H7 (cell line): Measurements from ENCODE around the gene GSK3B. TPM values are rescaled to one million over a fixed set of nuclear protein-coding genes. Genes with fewer than 3 reads are reported as not detected.

Experiments
- DNase-seq: peaks from one replicate; pipeline ENCODE4 v3.0.0; 2012
- H3K27me3 ChIP-seq: 2 replicates; pipeline ENCODE4 v1.6.0; 2011; ENCODE audit warnings: mild to moderate bottlenecking, low read length; ENCODE audit not compliant: control insufficient read depth, insufficient read depth
- H3K36me3 ChIP-seq: replicated peaks from 2 replicates; pipeline ENCODE4 v1.5.1; 2011; ENCODE audit warnings: low read length; ENCODE audit not compliant: control insufficient read depth, insufficient read depth
- H3K4me3 ChIP-seq: 2 replicates; pipeline ENCODE4 v1.5.1; 2011; ENCODE audit warnings: low read depth, mild to moderate bottlenecking, control low read depth, low read length, moderate library complexity; ENCODE audit not compliant: insufficient read depth
- total RNA-seq: library from RNA; depleted of rRNA; stranded (reverse); fragments of >200 nt; shearing (Covaris generic); gene quantifications from 2 replicates; pipeline ENCODE4 v1.2.3, GENCODE V29; 2014

The GSK3B gene
- total RNA-seq, 1 experiment from 2014 or later, result 34.0 TPM

DNA sequence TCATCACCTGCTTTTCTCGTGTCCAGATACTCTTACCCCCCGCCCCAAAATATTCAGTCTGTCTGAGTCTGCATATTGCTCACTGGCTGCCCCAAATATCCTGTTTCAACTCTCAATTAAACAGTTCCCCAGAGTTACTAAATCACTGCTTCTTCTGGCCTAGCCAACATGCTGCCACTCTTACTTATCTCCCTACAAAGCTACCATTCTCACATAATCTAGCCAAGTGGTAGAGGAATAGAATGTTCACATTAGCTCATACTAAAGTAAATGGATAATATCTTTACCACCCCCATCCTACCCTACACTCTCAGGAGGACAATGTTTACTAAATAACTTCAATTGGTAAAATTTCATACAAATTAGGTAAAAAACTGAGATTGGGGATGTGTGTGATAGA is 234.5 kb downstream of the GSK3B start:
- DNase-seq, result no peak
- H3K4me3 ChIP-seq, result no peak overlapping the region
- peaks cover 5% of the 10 kb centered on the region for H3K36me3 ChIP-seq
- no peaks in the 10 kb centered on the region for H3K27me3 ChIP-seq

- Histone ChIP-seq H3K4me3 (no peak overlapping the region), H3K36me3 (peaks cover 5% of the 10 kb centered on the region), H3K27me3 (no peaks in the 10 kb centered on the region)
- DNase-seq, result no peak
These were observed 235.3 kb downstream of the GSK3B start for GRCh38 chr3:119858957-119859356.

DNA sequence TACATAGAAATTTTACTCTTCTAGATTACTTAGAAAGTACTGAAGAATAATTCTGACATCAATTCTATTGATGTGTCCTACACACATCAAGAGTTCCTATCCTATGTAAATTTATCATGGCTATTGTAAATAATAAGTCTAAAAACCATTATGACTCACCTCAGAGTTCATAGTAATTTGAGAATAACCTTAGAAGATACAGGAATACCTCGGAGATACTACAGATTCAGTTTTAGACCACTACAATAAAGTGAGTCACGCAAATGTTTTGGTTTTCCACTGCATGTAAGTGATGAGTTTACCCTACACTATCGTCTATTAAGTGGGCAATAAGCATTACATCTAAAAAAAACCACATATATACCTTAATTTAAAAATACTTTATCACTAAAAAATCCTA is 237.6 kb downstream of the GSK3B start:
- no peak overlapping the region for H3K4me3 ChIP-seq
- DNase-seq, result no peak
- H3K27me3 ChIP-seq, result no peaks in the 10 kb centered on the region
- no peaks in the 10 kb centered on the region; the same call in 1 of the 2 replicates for H3K36me3 ChIP-seq

DNA sequence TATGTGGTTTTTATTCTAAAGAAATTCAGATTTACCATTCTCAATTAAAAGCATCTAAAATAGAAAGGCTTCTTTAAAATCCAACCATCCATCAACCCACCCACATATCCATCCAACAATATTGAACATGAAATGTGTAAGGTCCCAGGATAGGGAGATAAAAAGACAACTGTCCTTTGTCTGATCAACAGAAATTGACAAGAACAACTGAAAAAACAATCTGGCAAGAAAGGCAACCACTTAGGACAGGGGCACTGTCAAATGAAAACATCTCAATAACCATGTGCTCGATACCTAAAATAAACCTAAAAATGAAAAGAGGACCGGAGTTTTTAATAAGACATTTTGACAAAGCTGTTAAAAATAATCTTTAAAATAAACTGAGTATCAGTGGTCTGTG is 245.1 kb downstream of the GSK3B start:
- no peaks in the 10 kb centered on the region for H3K36me3 ChIP-seq
- H3K27me3 ChIP-seq, result no peaks in the 10 kb centered on the region
- no peak overlapping the region for H3K4me3 ChIP-seq
- no peak for DNase-seq

DNA sequence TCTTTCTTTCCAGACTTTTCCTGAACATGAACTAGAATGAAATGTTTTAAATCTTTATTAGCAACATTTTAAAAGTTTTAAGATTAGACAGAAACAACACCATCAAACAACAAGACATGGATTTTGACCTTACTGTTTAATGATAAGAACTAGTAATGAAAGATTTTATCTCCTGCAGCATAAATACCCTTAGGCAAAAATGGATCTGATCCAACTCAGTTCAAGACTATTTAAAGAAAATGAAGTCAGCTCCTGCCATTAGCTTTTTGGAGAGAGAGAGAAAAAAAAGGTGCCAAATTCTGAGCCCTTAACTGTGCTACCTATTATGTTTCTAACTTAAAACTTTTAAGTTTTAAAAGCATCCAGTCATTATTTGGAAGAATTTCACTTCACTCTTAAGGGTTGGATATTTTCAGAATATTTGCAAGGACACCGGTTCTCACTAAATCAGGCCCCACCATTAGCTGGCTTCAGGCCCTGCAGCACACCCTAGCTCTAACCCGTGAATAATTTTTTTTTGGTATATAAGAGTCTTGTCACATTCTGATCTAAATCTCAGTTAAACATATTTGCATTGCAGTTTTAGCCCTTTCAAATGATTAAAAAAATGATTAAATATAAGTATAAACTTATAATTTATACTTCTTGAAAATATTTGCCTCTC is 252.3 kb downstream of the GSK3B start:
- no peak for DNase-seq
- no peaks in the 10 kb centered on the region for H3K27me3 ChIP-seq
- no peaks in the 10 kb centered on the region for H3K36me3 ChIP-seq
- no peak overlapping the region for H3K4me3 ChIP-seq

GRCh38 chr3:119835556-119835955 is 258.7 kb downstream of the GSK3B start:
- Histone ChIP-seq H3K36me3 (no peaks in the 10 kb centered on the region), H3K4me3 (no peak overlapping the region), H3K27me3 (no peaks in the 10 kb centered on the region)
- DNase-seq, result no peak

- no peak for DNase-seq
- H3K36me3 ChIP-seq, result no peaks in the 10 kb centered on the region
- H3K27me3 ChIP-seq, result no peaks in the 10 kb centered on the region
- H3K4me3 ChIP-seq, result no peak overlapping the region
These were observed 259.4 kb downstream of the GSK3B start for GRCh38 chr3:119834754-119835370.

DNA sequence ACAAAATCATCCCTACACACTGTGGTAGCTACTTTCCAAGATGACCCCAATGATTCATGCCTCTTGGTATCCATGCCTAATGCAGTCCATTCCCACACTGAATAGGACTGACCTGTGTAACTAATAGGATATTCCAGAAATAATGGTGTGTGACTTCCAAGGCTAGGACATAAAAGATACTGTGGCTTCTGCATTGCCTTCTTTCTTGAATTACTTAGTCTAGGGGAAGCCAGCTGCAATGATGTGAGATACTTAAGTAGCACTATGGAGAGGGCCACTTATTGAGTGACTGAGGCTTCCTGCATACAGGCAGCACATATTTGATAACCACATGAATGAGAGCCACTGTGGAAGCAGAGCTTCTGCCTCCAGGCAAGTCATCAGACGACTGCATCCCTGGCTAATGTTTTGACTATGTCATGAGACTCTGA is 262.3 kb downstream of the GSK3B start:
- Histone ChIP-seq H3K27me3 (no peaks in the 10 kb centered on the region), H3K4me3 (no peak overlapping the region), H3K36me3 (no peaks in the 10 kb centered on the region)
- DNase-seq, result no peak

DNA sequence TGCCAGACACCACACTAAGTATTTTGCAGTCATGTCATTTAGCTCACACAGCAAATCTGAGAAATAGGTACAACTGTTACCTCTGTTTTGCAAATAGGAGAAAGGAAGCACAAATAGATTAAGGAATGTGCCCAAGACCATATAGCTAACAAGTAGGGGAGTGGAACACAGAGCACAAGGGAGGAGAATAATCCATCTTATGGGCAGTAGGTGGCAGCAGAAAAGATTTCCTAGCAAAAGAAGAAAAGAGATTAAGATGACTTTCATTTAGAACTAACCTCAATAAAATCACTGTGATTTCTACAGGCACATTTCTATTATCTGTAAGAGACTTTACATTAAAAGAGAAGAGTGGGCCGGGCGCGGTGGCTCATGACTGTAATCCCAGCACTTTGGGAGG is 263.2 kb downstream of the GSK3B start:
- Histone ChIP-seq H3K4me3 (no peak overlapping the region), H3K27me3 (no peaks in the 10 kb centered on the region), H3K36me3 (no peaks in the 10 kb centered on the region)
- no peak for DNase-seq

DNA sequence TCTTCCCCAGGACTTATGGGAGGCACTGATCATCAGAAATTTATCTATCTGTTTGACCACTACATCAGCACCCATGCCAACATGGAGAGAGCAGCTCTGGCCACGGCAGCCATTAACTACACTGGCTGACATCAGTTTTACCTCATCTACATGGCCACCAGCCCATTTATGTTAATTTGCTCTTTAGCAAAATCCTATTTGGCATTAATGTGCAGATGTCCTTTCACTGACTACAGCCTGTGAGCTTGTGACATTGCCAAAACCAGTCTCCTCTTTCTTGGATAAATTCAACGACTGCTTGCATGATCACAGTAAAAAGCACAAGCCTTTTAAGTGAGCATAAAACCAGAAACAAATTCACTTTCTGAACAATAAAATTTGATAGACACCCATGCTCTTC is 264.8 kb downstream of the GSK3B start:
- DNase-seq, result no peak
- Histone ChIP-seq H3K27me3 (no peaks in the 10 kb centered on the region), H3K4me3 (no peak overlapping the region), H3K36me3 (no peaks in the 10 kb centered on the region)

GRCh38 chr3:119826711-119827608 is 267.3 kb downstream of the GSK3B start:
- DNase-seq, result no peak
- Histone ChIP-seq H3K4me3 (no peak overlapping the region), H3K27me3 (no peaks in the 10 kb centered on the region), H3K36me3 (no peaks in the 10 kb centered on the region)

GRCh38 chr3:119825820-119826219 is 268.4 kb downstream of the GSK3B start:
- Histone ChIP-seq H3K36me3 (no peaks in the 10 kb centered on the region), H3K4me3 (no peak overlapping the region), H3K27me3 (no peaks in the 10 kb centered on the region)
- no peak for DNase-seq

DNA sequence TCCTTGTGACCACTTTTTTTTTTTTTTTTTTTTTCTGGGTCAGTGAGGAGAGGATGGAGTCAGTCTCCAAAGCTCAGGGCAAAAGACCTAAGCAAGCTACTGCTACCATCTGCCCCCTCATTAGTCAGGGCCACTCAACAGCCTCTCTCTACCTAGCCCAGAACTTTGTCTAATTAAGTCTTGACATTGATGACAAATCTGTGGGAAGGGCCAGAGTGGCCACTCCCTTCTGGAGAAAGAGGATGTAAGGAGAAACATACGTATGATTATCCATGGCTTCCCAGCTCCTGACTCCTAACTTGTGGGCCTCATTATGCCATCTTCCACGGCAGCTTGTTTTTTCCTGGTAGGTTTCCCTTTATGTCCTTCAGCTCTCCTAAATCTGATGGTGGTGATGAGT is 274.4 kb downstream of the GSK3B start:
- Histone ChIP-seq H3K4me3 (no peak overlapping the region), H3K36me3 (no peaks in the 10 kb centered on the region), H3K27me3 (no peaks in the 10 kb centered on the region)
- DNase-seq, result no peak

- no peaks in the 10 kb centered on the region for H3K27me3 ChIP-seq
- H3K36me3 ChIP-seq, result no peaks in the 10 kb centered on the region
- no peak for DNase-seq
- no peak overlapping the region for H3K4me3 ChIP-seq
These were observed 275.3 kb downstream of the GSK3B start for GRCh38 chr3:119818937-119819336.
